AG10803 (cell line): ENCODE data around the gene TRAPPC10.

ENCODE experiments used
- DNase-seq: peaks from one replicate; pipeline ENCODE4 v3.0.0; 2010; ENCODE audit warnings: low read depth
- H3K4me3 ChIP-seq: 2 replicates; pipeline ENCODE4 v1.5.1; 2011; ENCODE audit warnings: mild to moderate bottlenecking, low read length, control low read depth
- TF ChIP-seq, protein P1 (sequence below): conservative IDR thresholded peaks from 2 replicates; pipeline ENCODE4 v1.5.1; 2011; ENCODE audit warnings: mild to moderate bottlenecking, low read length, control low read depth, inconsistent platforms

TRAPPC10 gene

DNA sequence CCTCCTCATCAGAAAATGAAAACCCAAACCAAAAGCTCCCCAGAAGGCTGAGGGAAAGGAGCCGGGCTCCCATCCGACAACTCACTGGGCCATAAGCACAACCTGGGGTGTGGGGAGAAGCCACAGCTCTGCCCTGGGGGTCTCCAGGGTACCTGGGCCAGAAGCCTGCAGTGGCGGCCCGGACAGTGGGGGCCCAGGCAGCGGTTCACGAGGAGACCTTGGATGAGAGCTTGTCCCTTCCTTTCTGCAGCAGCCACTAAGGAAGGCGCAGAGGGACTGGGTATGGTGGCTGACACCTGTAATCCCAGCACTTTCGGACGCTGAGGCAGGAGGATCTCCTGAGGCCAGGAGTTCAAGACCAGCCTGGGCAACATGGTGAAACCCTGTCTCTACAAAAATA lies 17.5 kb upstream of the TRAPPC10 start:
- TF ChIP-seq, protein P1, sequence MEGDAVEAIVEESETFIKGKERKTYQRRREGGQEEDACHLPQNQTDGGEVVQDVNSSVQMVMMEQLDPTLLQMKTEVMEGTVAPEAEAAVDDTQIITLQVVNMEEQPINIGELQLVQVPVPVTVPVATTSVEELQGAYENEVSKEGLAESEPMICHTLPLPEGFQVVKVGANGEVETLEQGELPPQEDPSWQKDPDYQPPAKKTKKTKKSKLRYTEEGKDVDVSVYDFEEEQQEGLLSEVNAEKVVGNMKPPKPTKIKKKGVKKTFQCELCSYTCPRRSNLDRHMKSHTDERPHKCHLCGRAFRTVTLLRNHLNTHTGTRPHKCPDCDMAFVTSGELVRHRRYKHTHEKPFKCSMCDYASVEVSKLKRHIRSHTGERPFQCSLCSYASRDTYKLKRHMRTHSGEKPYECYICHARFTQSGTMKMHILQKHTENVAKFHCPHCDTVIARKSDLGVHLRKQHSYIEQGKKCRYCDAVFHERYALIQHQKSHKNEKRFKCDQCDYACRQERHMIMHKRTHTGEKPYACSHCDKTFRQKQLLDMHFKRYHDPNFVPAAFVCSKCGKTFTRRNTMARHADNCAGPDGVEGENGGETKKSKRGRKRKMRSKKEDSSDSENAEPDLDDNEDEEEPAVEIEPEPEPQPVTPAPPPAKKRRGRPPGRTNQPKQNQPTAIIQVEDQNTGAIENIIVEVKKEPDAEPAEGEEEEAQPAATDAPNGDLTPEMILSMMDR, result no peak
- DNase-seq, result no peak
- no peak overlapping the region for H3K4me3 ChIP-seq

DNA sequence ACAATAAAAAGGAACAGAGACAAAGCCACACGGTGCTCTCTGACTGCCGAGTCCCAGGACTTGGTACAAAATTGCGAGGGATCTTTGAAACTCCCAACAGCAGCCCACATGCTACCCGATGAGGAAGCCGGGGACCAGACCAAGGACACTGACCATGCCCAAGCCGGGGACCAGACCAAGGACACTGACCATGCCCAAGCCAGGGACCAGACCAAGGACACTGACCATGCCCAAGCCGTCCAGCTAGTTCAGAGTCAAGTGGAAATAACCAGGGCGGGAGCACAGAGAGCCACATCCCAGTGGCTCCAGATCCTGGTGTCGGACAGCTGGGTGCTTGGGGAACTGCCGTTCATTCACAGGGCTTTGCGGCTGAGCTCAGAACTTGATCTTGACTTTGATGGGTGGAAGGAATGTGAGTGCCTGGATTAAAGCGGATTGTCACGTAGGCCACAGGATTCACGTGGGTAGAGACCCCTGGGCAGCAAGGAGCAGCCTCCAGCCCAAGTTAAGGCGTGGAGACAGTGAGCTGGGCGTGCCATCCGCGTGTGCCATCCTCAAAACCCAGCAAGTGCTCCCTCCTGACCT lies 16.5 kb upstream of the TRAPPC10 start:
- no peak for DNase-seq
- TF ChIP-seq, protein P1, result no peak
- H3K4me3 ChIP-seq, result no peak overlapping the region

DNA sequence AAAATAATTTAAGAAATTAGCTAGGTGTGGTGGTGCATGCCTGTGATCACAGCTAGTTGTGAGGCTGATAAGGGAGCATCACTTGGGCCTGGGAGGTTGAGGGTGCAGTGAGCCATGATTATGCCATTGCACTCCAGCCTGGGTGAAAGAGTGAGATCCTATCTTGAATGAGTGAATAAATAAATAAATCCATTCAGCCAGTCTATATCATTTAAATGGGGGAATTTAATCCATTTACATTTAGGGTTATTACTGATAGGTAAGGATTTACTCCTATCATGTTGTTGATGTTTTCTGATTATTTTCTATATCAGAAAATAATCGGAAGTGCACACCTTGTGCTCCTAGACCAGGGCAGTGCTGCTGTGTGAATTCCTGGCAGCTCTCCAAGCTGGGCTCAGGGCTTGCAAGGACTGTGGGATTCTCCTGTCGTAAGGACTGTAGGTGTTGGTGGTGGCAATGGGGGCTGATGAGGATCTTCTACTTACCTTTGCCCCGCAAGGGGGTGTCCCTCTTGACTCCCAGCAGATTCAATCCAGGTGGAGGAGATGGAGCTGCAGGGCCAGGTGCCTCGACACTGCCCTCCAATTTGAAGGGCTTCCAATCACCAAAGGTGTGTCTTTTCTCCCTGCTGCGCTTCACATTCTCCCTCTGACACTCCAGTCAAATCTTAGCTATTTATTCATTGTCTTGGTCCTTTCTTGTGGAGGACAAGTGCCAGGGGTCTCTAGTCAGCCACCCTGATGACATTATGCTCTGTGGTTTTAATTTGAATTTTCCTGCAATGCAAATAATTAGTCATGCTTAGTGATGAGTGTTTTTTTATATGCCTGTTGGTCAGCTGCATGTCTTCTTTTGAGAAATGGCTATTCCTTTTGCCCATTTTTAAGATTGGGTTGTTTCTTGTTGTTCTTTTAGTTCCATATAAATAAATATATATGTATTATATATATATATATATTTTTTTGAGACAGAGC lies 14.1 kb upstream of the TRAPPC10 start:
- no peak for DNase-seq
- TF ChIP-seq, protein P1, result no peak
- no peak overlapping the region for H3K4me3 ChIP-seq

DNA sequence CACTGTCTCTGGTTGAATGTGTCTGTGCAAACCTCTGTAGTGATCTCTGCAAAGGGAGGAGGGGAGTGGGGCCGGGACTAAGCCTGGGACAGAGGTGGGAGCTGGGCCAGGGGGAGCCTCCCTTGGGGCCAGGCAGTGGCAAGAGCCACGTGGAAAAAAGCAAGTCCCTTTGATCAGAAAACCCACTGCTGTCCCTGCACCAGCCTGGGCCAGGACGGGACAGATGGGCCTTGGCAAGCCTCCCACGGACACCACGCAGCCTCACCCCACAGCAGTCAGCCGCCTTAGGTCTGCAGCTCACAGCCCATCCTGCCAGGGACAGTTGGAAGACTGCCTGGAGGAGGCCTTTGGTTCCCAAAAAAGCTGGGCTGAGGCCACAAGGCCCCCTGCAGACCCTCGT lies 11.7 kb upstream of the TRAPPC10 start:
- no peak overlapping the region for H3K4me3 ChIP-seq
- DNase-seq, result no peak
- TF ChIP-seq, protein P1, result no peak

DNA sequence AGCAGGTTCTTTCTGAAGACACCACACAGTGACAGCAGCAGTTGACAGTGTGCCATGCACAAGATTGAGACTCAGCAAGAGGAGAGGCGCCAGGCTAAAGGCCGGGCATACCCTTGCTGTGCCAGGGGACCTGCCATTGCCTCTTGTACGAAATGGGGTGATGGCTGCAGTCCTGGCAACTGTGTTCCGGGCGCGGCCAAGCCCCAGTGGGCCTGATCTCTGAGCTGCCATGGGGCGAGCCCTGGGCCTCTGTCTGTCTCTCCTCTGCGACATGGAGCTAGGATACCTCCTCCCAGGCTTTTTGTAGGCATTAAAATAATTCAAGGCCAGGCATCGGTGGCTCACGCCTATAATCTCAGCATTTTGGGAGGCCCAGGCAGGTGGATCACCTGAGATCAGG lies 9.6 kb upstream of the TRAPPC10 start:
- TF ChIP-seq, protein P1, result no peak
- H3K4me3 ChIP-seq, result no peak overlapping the region
- DNase-seq, result no peak

DNA sequence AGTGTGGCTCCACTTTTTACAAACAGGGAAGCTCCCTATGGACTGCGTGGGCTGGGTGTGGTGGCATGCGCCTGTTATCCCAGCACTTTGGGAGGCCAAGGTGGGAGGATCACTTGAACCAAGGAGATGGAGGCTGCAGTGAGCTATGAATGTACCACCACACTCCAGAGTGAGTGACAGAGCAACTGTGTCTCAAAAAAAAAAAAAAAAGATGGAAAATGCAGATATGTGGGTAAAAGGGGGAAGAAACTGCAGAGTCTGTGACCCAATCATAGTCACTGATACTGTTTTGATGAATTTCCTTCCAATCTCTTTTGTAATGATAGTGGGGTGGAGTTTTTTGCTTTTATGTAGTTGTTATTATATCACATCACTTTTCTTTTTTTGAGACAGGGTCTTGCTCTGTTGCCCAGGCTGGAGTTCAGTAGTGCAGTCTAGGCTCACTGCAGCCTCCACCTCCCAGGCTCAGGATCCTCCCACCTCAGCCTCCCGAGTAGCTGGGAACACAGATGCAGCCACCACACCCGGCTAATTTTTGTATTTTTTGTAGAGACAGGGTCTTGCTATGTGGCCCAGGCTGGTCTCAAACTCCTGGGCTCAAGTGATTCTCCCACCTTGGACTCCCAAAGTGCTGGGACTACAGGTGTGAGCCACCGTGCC lies 8.7 kb upstream of the TRAPPC10 start:
- TF ChIP-seq, protein P1, result no peak
- DNase-seq, result no peak
- H3K4me3 ChIP-seq, result no peak overlapping the region
